ENCODE results near the gene OTUB1.

GRCh38 chr11:63951779-63952536 lies 34.3 kb upstream of the OTUB1 start:
- no peak for TF ChIP-seq CTCF (IDR thresholded peaks at IDR 0.05)
- TF ChIP-seq POLR2AphosphoS5 (IDR thresholded peaks at IDR 0.05) = no peak
